ENCODE results near the gene GFOD1.

The GFOD1 gene

DNA sequence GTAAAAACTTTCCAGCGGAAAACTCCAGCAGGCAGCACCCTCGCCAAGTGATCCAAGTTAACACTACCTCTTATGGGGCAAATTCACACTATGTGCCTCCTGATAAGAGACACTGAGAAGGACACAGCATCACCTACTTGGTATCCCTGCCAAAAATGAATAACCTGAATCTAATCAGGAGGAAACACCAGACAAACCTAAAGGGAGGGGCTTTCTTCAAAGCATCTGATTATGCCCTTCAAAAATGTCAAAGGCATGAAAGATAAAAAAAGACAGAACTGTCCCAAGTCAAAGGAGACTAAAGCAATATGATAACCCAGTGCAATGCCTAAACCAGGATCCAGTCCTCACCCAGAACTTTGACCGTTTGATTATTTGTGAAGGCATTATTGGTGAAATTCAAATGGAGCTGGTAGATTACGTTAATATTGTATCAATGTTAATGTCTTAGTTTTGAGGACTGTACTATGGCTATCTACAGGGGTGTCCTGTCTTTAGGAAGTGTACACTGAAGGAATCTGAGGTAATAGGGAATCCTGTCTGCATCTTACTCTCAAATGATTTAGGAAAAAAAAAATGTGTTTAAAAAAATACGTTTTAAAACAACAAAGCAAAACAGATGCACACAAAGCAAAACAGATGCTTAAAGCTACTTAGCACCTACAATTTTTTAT, 167.4 kb downstream of the GFOD1 start:
- in situ Hi-C loops (cut with MboI; ENCODE audit: low sequenced_read_pairs, unreplicated experiment): no loop called here
- no peak for DNase-seq (ENCODE audit: low spot score)
- TF ChIP-seq, protein P1, sequence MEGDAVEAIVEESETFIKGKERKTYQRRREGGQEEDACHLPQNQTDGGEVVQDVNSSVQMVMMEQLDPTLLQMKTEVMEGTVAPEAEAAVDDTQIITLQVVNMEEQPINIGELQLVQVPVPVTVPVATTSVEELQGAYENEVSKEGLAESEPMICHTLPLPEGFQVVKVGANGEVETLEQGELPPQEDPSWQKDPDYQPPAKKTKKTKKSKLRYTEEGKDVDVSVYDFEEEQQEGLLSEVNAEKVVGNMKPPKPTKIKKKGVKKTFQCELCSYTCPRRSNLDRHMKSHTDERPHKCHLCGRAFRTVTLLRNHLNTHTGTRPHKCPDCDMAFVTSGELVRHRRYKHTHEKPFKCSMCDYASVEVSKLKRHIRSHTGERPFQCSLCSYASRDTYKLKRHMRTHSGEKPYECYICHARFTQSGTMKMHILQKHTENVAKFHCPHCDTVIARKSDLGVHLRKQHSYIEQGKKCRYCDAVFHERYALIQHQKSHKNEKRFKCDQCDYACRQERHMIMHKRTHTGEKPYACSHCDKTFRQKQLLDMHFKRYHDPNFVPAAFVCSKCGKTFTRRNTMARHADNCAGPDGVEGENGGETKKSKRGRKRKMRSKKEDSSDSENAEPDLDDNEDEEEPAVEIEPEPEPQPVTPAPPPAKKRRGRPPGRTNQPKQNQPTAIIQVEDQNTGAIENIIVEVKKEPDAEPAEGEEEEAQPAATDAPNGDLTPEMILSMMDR (IDR thresholded peaks at IDR 0.05; ENCODE audit: borderline replicate concordance, control extremely low read depth, extremely low read depth, insufficient read depth, missing control alignments): no peak

DNA sequence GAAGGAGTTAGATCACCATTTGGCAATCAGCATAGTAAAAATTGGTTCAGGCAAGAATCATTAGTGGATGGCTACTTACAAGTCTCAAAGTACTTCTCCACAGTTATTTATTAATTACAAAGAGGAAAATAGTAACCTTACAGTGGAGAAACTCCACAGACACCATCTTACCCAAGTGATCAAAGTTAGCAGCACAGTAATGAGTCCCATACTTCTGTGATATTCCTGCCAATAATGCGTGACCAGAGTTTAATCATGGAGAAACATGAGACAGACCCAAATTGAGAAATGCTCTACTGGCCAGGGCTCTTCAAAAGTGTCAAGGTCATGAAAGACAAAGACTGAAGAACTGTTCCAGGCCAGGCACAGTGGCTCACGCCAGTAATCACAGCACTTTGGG, 168.6 kb downstream of the GFOD1 start:
- TF ChIP-seq, protein P1 (IDR thresholded peaks at IDR 0.05; ENCODE audit: borderline replicate concordance, control extremely low read depth, extremely low read depth, insufficient read depth, missing control alignments): no peak
- in situ Hi-C loops (cut with MboI; ENCODE audit: low sequenced_read_pairs, unreplicated experiment): no loop called here
- DNase-seq (ENCODE audit: low spot score): no peak

DNA sequence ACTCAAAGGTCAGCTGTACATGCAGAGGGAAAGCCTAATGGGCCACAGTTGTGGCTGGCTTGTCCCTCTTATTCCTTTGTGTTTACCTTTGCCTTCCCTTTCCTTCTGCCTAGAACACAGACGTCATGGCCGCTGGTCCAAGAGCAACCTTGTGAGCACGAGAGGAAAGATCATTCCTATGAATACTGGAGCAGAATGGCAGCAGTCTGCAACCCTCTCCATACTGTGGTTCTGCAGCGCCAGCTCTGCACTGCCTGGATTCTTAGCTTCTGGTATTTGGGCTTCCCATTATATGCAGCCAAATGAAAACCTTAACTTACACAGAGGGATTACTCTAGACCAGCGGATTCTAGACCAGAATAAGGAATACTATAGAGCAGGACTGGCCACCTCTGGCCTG, 171.5 kb downstream of the GFOD1 start:
- in situ Hi-C loops (cut with MboI; ENCODE audit: low sequenced_read_pairs, unreplicated experiment): no loop called here
- TF ChIP-seq, protein P1 (IDR thresholded peaks at IDR 0.05; ENCODE audit: borderline replicate concordance, control extremely low read depth, extremely low read depth, insufficient read depth, missing control alignments): no peak
- no peak for DNase-seq (ENCODE audit: low spot score)

DNA sequence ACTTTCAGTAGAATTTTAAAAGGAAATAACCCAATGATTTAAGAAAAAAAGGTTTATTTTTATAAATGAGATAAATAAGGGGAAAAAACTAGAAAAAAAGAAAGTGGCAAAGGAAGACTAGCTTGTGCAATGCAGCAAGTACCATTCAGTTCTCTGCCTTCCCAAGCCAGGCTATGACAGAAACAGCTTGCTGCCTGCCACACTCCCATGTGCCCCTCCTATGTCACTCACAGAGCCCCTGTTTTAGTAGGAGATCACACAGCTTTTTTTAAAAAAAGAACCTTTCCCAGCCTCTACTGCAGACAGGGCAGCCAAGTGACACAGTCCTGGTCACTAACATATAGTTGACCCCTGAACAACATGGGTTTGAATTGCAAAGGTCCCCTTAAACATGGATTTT, 172.6 kb downstream of the GFOD1 start:
- in situ Hi-C loops (cut with MboI; ENCODE audit: low sequenced_read_pairs, unreplicated experiment): no loop called here
- TF ChIP-seq, protein P1 (IDR thresholded peaks at IDR 0.05; ENCODE audit: borderline replicate concordance, control extremely low read depth, extremely low read depth, insufficient read depth, missing control alignments): no peak
- DNase-seq (ENCODE audit: low spot score): no peak

DNA sequence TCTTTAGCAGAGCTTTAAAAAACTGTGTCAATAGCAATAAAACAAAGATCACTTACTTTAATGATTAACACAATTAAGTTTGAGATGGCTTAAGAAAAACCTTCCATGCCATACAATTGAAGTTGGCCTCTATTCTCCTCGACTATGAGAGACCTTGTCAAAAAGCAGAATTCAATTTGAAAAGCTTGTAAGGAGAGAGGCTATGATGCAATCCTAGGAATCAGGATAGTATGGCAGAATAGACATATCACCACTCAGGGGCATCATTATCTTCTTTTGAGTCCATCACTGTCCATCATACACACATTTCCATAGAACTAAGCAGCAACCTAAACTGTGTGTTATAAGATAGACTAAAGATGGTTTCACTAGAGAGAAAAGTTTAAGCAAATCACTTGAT, 176.2 kb downstream of the GFOD1 start:
- DNase-seq (ENCODE audit: low spot score): no peak
- in situ Hi-C loops (cut with MboI; ENCODE audit: low sequenced_read_pairs, unreplicated experiment): no loop called here
- TF ChIP-seq, protein P1 (IDR thresholded peaks at IDR 0.05; ENCODE audit: borderline replicate concordance, control extremely low read depth, extremely low read depth, insufficient read depth, missing control alignments): no peak

DNA sequence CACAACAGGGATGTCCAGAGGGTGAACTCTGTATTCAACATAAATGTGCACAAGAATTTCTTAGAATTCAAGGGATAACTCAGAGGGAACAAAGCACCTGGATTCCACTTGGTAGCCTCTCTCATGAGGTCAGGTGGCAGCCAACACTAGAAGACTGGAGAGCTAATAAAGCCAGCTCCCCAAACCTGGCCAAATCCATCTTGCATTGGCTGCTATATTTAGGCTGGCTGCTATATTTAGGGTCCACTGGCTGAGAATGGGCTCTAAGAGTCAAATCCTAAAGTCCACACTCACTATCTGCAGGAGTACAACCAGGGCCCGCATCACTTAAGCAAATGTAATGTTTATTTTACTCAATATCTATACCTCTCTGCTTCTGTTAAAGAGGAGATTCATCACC, 179.1 kb downstream of the GFOD1 start:
- TF ChIP-seq, protein P1 (IDR thresholded peaks at IDR 0.05; ENCODE audit: borderline replicate concordance, control extremely low read depth, extremely low read depth, insufficient read depth, missing control alignments): no peak
- DNase-seq (ENCODE audit: low spot score): no peak
- in situ Hi-C loops (cut with MboI; ENCODE audit: low sequenced_read_pairs, unreplicated experiment): no loop called here
